Hepatocyte (in vitro differentiated cells): ENCODE measurements around the gene DRC1.

ENCODE experiments used
- CTCF ChIP-seq: fragments of 200-600 bp; sonication (generic); IDR thresholded peaks from 2 replicates; pipeline ENCODE4 v1.5.1; 2016; ENCODE audit warnings: antibody characterized with exemption, mild to moderate bottlenecking; ENCODE audit not compliant: poor library complexity
- EZH2phosphoT487 ChIP-seq: fragments of 200-600 bp; sonication (generic); IDR thresholded peaks from one replicate; pipeline ENCODE4 v1.6.1; 2018; ENCODE audit warnings: antibody characterized with exemption, mild to moderate bottlenecking, low read depth, moderate library complexity; ENCODE audit not compliant: unreplicated experiment, severe bottlenecking

GRCh38 chr2:26458365-26459042, 56.8 kb downstream of the DRC1 start:
- TF ChIP-seq CTCF (no peak), EZH2phosphoT487 (no peak)
